Endometrium (tissue), 2 donors: ENCODE data around the gene ZP2.
"Not testable (repeated sequence)": the region's sequence is repeated elsewhere in the genome, so short reads cannot be mapped to it uniquely, and the experiment has no call there.

Experiments
- FAIRE-seq: peaks from 2 replicates; lab custom pipeline; 2012; peaks lifted over from hg19 to GRCh38; lab: Jason Lieb, UNC
- donor health status: control.
- donor health status: control.

The ZP2 gene

GRCh38 chr16:21211486-21211885 lies at the start of gene ZP2:
ZP2 (minus strand) TSS chr16:21211574; CDS start chr16:21211547, 27 bp downstream.
- FAIRE-seq: no peak

GRCh38 chr16:21257284-21257683 lies 45.9 kb upstream of the ZP2 start:
- FAIRE-seq: no peak

GRCh38 chr16:21256636-21257035 lies 45.3 kb upstream of the ZP2 start:
- no peak for FAIRE-seq

- no peak for FAIRE-seq
Measured at GRCh38 chr16:21253470-21253869, 42.1 kb upstream of the ZP2 start.

- no peak for FAIRE-seq
Measured at GRCh38 chr16:21250072-21250923, 38.9 kb upstream of the ZP2 start.

- FAIRE-seq: not testable (repeated sequence)
Measured at GRCh38 chr16:21248179-21248578, 36.8 kb upstream of the ZP2 start.

- FAIRE-seq: peak; percentile 92
Measured at GRCh38 chr16:21244518-21245215, 33.3 kb upstream of the ZP2 start.

- no peak for FAIRE-seq
Measured at GRCh38 chr16:21242756-21243155, 31.4 kb upstream of the ZP2 start.

- no peak for FAIRE-seq
Measured at GRCh38 chr16:21239646-21240045, 28.3 kb upstream of the ZP2 start.

GRCh38 chr16:21236831-21237230 lies 25.5 kb upstream of the ZP2 start:
- no peak for FAIRE-seq

GRCh38 chr16:21235199-21235585 lies 23.8 kb upstream of the ZP2 start:
- no peak for FAIRE-seq

GRCh38 chr16:21233521-21234150 lies 22.3 kb upstream of the ZP2 start, which contains the start of gene ANKS4B:
ANKS4B (plus strand) TSS chr16:21233699; CDS start chr16:21233738, 39 bp downstream.
- no peak for FAIRE-seq

GRCh38 chr16:21233045-21233520 lies 21.7 kb upstream of the ZP2 start:
- no peak for FAIRE-seq

- no peak for FAIRE-seq
Measured at GRCh38 chr16:21228361-21228872, 17.0 kb upstream of the ZP2 start.

GRCh38 chr16:21227866-21228265 lies 16.5 kb upstream of the ZP2 start:
- no peak for FAIRE-seq

GRCh38 chr16:21226749-21227148 lies 15.4 kb upstream of the ZP2 start:
- no peak for FAIRE-seq

GRCh38 chr16:21224800-21225199 lies 13.4 kb upstream of the ZP2 start:
- no peak for FAIRE-seq

- FAIRE-seq: no peak
Measured at GRCh38 chr16:21223787-21224186, 12.4 kb upstream of the ZP2 start.

- FAIRE-seq: no peak
Measured at GRCh38 chr16:21222495-21223337, 11.3 kb upstream of the ZP2 start.

GRCh38 chr16:21219551-21219950 lies 8.2 kb upstream of the ZP2 start:
- no peak for FAIRE-seq

- no peak for FAIRE-seq
Measured at GRCh38 chr16:21218153-21218552, 6.8 kb upstream of the ZP2 start.

GRCh38 chr16:21217121-21217520 lies 5.7 kb upstream of the ZP2 start:
- no peak for FAIRE-seq
